GM21423 (cell line): ENCODE results near the gene HHEX.

Experiments
- ATAC-seq: cut with Tn5 transposase; IDR thresholded peaks from one replicate; pipeline ENCODE4 v1.9.1; 2021; ENCODE audit warnings: mild to moderate bottlenecking, moderate library complexity; ENCODE audit not compliant: unreplicated experiment

HHEX gene

DNA sequence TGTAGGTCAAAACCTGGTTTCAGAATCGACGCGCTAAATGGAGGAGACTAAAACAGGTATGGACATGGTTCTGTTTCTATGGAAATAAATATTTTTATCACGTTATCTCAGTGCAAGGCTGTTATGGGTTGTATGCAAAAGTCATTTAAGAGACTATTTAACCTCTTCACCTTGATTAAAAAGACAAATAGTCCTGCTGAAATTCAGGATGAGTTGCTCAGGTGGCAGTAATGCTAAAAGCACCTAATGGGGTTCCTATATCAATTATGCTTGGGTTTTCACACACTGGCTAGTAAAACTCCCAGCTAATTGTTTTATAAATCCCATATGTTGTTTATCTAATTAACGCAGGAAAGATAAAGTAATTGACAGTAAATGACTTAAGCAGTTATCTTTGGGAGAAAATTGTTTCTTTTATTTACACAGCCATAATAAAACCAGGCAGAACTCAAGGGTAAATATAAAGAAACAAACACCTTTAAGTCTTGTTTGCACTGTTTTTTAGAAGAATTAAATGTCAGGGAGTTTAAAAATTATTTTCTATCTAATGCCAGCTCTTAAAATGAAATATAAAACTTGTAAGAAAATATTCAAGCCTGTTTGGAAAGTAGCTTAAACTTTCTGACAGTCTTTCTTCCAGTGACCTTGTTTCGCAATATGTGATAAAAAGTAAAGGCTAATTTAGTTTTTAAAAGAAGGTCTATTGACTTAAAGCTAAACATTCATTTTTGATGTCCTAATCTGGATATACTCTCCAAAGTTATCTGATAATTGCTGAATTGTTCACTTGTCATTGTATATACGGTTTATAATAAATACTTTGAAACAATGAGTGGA, 3.2 kb downstream of the HHEX start:
- no peak for ATAC-seq

DNA sequence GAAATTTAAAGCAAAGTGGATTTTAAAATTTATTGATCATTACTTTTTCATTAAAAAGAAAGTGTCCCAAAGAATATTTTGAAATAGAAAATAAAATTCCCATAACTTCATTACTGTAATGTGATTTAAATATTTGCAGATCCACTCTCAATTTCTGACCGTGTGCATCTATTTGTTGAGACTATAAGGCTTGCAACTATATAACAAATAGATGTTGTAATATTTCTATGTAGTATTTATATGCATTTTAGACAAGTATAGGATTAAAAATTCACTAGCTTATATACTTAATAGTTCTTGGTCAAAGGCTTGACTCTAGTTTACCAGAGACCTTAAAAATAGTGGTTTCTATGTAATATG, 3.8 kb downstream of the HHEX start:
- ATAC-seq = no peak

DNA sequence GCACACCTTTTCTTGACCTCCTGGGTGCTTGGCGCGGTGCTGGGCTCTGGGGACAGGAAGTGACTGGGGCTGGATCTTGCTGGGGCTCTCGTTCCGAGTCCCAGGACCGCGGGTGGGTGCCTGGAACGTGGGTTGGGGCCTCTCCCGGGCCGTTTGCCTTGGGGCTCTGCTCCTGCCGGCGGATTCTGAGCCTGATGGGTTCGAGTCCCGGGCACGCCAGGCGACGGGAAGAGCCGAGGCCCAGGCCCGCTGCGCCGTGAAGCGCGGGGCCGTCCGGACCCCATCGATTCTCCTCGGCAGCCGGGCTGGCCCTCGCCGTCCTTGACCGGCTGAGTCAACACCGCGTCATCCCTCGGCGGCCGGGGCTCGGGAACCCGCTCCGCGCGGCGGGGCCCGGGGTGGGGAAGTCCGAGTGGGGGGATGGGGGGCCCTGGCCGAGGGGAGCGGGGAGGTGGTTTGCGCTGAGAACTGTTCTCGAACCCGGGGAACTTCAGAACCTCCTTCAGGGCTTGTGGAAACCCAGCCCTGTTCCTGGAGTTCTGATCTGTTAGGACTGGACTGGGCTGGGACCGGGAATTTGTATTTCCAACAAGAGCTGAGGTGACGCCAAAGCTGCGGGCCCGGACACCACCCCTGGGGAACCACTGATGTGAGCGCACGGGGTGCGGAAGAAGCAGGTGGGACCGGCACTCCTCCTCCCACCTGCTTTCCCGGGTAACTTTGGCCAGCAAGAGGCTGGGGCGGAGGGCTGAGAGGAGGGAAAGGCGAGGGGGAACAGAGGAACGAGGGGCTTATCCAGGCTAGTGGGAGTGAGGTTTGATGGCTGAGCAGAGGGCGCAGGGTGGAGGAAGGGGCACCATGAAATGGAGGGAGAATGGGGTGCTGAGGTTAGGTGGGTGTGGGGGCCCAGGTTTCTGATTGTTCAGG, 6.2 kb downstream of the HHEX start:
- no peak for ATAC-seq

- no peak for ATAC-seq
Observed at GRCh38 chr10:92696606-92697383, 7.0 kb downstream of the HHEX start.

DNA sequence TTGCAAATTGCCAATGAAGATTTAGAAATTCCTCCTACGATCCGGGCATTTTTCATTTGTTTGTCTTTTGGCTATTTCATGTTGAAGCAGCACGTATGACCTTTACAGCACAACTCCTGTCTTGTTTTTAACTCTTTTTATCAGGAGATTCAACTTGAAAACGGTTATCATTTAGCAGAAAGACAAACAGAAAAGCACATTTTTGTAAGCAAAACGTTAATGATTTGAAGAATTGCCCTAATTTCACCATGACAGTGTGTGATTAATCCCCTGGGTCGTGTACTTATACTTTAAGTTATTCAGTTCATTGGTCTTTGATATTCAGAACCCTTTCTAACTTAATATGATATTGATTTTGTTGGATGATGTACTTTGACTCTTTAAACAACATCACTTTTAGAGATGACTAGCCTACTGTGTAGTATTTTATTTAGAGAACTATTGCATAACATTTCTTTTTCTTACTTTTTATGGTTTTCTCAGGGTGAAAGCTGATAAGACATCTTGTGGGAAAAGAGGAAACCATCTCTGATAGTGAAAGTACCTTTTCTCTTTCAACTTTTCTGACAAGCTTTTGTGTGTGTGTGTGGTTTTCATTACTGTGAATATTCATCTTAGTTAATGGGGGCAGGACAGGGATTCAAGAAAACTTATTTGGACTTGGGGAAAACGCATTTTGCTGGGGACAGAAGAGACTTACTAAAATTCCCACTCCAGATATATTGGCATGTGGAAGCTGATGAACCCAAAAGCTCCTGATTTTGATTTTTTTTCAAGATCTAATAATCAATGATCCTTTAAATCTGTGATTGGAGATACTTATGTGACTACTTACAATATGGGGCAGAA, 8.1 kb downstream of the HHEX start:
- ATAC-seq = no peak

DNA sequence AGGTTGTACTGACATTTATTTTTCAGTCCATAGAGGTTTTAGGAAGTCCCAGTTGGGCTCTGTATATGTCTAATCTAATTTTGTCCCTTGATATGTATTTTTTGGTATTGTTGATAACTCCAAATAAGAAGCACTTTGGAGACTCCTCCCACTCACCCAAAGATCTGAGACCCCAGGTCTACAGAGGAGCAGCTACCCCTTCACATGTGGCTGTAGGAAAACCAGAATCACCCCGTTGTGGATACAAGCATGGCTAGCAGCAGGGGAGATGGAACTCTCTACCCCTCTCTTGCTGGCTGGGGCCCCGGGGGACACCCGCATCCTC, 9.4 kb downstream of the HHEX start:
- ATAC-seq = no peak

- ATAC-seq = no peak
Observed at GRCh38 chr10:92699518-92700381, 10.0 kb downstream of the HHEX start.

- ATAC-seq = no peak
Observed at GRCh38 chr10:92702301-92702916, 12.7 kb downstream of the HHEX start.

DNA sequence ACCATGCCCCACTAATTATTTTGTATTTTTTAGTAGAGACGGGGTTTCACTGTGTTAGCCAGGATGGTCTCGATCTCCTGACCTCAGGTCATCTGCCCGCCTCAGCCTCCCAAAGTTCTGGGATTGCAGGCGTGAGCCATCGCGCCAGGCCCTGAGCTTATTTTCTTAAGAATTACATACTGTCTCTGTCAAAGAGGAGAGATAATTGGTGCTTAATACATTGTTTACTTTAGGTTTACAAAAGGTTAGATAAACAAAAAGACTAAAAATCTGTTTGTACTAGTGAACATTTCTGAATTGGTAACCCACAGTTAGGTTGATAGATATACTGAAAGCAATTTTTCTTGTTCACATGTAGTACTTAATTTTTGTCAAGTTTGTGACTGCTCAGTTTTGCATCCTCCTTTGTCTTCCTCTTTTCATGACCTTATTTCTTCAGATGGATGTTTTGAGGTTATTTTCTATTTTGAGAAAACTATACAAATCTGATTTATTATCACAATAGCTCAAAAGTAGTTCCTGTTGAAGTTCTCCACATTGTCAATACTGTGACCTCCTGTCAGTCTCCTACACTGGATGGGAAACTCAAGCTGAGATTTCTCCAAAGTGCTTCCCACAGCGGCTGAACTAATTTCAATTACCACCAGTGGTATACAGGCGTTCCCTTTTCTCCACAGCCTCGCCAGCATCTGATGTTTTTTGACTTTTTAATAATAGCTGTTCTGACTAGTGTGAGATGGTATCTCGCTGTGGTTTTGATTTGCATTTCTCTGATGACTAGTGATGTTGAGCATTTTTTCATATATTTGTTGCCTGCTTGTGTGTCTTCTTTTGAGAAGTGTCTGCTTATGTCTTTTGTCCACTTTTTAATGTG, 22.5 kb downstream of the HHEX start:
- ATAC-seq = no peak

DNA sequence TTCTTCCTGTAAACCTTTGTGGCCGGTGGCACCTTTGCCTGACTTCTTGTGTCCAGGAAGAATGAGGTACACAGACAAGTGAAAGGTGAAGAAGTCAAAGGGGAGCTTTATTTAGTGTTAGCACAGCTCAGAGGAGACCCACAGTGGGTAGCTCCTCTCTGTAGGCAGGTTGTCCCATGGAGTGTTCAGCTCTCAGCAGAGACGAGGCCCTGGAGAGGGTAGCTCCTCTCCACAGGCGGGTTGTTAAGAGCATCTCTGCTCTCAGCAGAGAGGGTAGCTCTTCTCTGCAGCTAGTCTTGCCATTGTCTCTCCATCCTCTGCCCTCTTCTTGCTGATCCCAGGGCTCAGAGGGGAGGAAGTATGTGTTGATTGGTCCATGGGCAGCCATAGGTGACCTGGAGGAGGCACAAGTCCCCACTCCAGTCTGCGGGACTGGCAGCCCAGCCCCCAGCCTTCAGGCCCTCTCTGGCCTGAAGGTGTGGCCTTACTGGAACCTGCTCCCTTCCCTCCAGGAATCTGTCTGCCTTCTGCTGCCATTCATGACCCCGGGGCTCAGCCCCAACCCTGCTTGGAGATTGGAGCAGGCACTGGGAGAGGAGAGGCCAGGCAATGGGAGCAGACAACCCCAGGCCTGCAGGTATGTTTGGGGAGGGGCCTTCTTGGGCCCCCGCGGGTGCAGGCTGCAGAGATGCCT, 24.5 kb downstream of the HHEX start:
- no peak for ATAC-seq

GRCh38 chr10:92714872-92715271, 25.1 kb downstream of the HHEX start:
- ATAC-seq = no peak

DNA sequence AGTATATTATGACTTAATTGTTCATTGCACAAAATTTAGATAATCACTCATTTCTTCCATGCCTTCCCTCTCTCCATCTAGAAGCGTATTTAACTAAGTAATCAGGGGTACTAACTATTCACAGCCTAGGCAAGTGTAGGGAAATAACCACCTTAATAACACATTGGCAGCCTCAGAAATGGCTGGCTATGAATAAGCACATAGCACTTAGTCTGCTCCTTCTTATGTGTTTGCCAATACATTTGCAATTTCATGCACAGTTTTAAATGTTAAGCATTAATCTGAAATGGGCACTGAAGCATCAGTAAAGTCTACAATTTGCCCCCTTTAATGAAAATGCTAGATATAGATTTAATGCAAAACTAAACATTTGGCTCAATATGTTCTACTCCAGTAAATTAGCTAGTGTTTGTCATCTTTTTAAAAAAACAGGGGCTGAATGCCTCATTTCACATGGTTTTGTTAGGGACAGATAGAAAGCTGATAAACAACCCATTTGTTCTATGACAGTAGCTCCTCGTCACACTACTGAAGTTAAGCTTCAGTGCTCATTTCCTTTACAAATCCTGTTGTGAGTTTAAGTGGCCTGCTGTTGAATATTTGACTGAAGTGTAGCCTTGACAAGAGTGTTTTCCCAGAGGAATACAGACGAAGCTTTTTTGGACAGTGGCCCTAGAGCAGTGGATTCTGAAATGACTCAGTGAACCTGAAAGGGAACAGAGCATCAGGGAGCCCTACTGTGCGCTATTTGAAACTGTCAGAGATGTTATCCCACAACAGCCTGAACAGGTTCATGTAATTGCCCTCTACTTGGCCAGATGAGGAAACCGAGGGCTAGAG, 30.5 kb downstream of the HHEX start:
- ATAC-seq = no peak

DNA sequence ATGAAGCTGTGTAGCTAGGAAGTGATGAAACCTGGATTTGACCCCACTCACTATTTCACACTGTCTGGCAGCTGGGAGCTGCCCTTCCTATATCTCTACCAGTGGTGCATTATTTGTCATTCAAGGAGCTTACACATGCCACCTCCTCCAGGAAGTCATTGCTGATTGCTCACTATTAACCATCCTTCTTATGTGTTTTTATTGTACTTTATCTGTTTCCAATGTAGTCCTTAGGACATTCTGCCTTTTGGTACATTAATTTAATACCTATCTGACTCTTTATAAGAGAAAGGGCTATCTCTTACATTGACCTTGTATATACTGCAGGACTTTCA, 31.0 kb downstream of the HHEX start:
- ATAC-seq = no peak

- ATAC-seq = no peak
Observed at GRCh38 chr10:92722349-92722748, 32.6 kb downstream of the HHEX start.

DNA sequence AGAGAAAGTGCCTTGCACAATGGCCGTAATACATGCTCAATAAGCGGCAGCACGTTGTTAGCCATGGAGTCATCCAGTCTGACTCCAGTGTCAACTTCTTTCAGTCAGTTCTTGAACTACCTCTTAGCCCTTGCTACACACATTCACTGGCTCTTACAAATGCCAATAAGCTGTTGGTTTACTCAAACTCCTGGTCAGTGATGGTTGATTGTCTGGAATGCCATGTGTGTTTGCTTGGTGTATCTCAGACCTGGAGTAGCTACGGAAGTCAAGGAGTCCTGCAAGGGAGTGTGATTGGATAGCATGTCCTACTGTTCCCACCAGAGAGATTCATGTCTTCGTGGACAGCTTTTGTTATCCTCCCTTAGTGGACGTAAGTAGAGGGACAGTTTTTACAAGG, 37.4 kb downstream of the HHEX start:
- ATAC-seq = no peak

DNA sequence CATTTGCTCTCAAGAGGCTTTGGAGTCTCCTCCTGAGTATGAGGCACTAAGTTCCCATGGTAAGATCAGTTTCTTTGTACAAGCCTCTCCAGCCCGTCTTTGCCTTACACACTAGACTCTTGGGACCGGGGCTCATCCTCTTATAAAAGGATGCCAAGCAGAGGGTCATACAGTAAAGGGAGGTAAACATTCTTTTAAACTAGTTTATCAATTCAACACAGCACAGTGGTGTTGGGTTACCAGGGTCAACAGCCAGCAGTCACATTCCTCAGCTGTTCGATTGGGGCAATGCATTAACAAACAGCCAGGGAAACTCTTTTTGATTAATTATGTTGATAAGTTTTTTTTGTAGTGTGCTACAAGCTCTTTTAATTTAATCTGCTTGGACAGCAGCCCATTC, 37.8 kb downstream of the HHEX start:
- ATAC-seq = no peak

DNA sequence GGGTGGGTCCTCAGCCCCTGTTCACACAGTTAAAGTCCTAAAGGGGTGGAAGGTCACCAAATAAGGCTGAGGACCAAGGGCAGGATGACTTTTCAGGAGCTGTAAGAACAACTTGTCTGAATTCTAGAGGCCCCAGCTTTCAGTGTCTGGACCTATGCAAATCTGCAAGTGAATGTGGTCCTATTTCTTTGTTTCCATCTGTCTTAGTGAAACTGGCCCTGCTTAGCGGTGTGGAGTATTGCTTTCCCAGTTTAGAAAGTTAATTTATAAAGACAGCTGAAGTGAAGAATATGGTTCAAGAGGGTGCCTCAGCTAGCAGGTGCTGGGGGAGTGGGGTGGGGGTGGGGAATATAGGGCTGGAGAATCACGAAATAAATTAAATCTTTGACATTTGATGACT, 40.1 kb downstream of the HHEX start:
- peak; percentile 93 for ATAC-seq
